Hepatocyte (in vitro differentiated cells): ENCODE results near the gene DPH2.

Source experiments
- EZH2 ChIP-seq: fragments of 200-600 bp; sonication (generic); IDR thresholded peaks from 2 replicates; pipeline ENCODE4 v1.6.1; 2016; ENCODE audit warnings: antibody characterized with exemption, mild to moderate bottlenecking, borderline replicate concordance
- EZH2phosphoT487 ChIP-seq: fragments of 200-600 bp; sonication (generic); IDR thresholded peaks from one replicate; pipeline ENCODE4 v1.6.1; 2018; ENCODE audit warnings: antibody characterized with exemption, mild to moderate bottlenecking, low read depth, moderate library complexity; ENCODE audit not compliant: unreplicated experiment, severe bottlenecking
- TF ChIP-seq, protein P1 (sequence below): fragments of 200-600 bp; sonication (generic); IDR thresholded peaks from 2 replicates; pipeline ENCODE4 v1.5.1; 2016; ENCODE audit warnings: antibody characterized with exemption, mild to moderate bottlenecking; ENCODE audit not compliant: poor library complexity

DNA sequence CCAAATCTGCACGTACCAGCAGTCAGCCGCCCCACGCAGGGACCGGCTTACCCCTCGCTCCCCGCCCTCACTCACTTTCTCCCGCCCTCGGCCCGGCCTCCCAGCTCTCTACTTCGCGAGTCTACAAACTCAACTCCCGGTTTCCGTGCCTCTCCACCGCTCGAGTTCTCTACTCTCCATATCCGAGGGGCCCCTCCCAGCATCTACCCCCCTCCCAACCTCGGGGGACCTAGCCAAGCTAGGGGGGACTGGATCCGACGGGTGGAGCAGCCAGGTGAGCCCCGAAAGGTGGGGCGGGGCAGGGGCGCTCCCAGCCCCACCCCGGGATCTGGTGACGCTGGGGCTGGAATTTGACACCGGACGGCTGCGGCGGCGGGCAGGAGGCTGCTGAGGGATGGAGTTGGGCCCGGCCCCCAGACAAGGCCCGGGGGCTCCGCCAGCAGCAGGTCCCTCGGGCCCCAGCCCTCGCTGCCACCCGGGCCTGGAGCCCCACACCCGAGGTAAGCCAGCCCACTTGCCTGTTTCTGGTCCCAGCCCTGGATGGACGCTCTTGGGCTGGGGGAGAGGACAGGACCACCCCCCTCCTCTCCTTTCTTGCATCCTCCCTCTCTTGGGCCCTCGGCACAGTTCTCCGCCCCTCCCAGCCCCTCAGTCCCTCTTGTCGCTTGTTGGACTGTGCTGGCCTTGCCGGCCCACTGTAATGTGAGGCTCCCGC is 36.3 kb upstream of the DPH2 start, which contains the start of gene ARTN:
- TF ChIP-seq, protein P1, sequence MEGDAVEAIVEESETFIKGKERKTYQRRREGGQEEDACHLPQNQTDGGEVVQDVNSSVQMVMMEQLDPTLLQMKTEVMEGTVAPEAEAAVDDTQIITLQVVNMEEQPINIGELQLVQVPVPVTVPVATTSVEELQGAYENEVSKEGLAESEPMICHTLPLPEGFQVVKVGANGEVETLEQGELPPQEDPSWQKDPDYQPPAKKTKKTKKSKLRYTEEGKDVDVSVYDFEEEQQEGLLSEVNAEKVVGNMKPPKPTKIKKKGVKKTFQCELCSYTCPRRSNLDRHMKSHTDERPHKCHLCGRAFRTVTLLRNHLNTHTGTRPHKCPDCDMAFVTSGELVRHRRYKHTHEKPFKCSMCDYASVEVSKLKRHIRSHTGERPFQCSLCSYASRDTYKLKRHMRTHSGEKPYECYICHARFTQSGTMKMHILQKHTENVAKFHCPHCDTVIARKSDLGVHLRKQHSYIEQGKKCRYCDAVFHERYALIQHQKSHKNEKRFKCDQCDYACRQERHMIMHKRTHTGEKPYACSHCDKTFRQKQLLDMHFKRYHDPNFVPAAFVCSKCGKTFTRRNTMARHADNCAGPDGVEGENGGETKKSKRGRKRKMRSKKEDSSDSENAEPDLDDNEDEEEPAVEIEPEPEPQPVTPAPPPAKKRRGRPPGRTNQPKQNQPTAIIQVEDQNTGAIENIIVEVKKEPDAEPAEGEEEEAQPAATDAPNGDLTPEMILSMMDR, result no peak
- TF ChIP-seq EZH2, result no peak
- no peak for TF ChIP-seq EZH2phosphoT487
